BE2C (cell line): ENCODE measurements around the gene OS9.

Source experiments
- DNase-seq: peaks from one replicate; pipeline ENCODE4 v3.0.0-alpha.2; 2020
- H3K27me3 ChIP-seq: fragments of 250-450 bp; sonication (Bioruptor Pico); 2 replicates; pipeline ENCODE4 v1.5.1; 2020; ENCODE audit warnings: mild to moderate bottlenecking
- H3K36me3 ChIP-seq: fragments of 250-450 bp; sonication (Bioruptor Pico); 2 replicates; pipeline ENCODE4 v1.5.1; 2020; ENCODE audit warnings: mild to moderate bottlenecking
- H3K4me1 ChIP-seq: fragments of 250-450 bp; sonication (Bioruptor Pico); 2 replicates; pipeline ENCODE4 v1.5.1; 2020
- H3K4me3 ChIP-seq: 2 replicates; pipeline ENCODE4 v1.5.1; 2011; ENCODE audit warnings: low read depth, low read length
- H3K9me3 ChIP-seq: fragments of 250-450 bp; sonication (Bioruptor Pico); 2 replicates; pipeline ENCODE4 v1.5.1; 2020
- CTCF ChIP-seq: IDR thresholded peaks from 2 replicates; pipeline ENCODE4 v1.5.1; 2012; ENCODE audit warnings: mild to moderate bottlenecking, low read depth, low read length

OS9 gene

DNA sequence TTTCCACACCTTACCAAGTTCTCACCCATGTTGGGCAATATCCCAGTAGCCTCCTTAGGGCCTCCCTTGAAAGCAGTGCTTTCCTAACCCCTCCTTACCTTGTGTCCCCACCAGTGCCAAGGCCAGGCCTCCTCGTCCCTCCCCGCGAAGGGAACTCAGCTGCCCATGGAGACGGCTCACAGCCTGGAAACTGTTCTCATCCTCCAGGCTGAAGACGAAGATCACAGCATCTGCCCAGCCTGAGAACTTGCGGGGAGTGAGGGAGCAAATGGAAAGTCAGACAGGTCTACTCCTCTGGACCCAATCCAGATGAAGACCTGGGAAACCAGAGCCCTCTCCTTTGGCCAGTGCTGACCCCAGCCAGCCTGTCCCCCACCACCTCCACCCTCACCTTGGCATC is 40.0 kb downstream of the OS9 start:
- no peak for DNase-seq
- Histone ChIP-seq H3K4me1 (no peaks in the 10 kb centered on the region; the same call in 1 of the 2 replicates), H3K36me3 (no peaks in the 10 kb centered on the region), H3K4me3 (no peak overlapping the region), H3K9me3 (no peaks in the 10 kb centered on the region), H3K27me3 (peaks cover 37% of the 10 kb centered on the region)
- TF ChIP-seq CTCF = no peak

DNA sequence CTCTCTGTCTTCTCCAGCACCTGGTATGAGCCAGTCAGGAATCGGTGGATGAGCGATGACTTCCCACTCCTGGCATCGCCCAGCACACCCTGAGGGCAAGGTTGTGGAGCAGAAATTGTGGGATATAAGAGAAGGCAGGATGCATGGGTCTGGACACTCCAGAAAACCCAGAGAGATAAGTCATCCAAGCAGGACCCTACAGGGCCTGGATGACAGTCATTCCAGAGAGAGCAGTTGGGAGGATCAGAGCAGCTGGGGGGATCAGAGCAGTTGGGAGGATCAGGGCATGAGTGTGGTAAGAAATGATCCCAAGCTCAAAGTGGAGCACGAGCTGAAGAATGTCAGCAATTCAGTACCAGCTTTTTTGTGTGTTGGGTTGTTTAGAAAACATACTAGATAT is 40.7 kb downstream of the OS9 start:
- peaks cover 44% of the 10 kb centered on the region for H3K27me3 ChIP-seq
- H3K4me3 ChIP-seq = no peak overlapping the region
- TF ChIP-seq CTCF = no peak
- H3K9me3 ChIP-seq = no peaks in the 10 kb centered on the region
- no peaks in the 10 kb centered on the region for H3K36me3 ChIP-seq
- no peaks in the 10 kb centered on the region; the same call in 1 of the 2 replicates for H3K4me1 ChIP-seq
- DNase-seq = no peak

- Histone ChIP-seq H3K36me3 (no peaks in the 10 kb centered on the region), H3K4me3 (peak overlapping the region; percentile 54), H3K4me1 (no peaks in the 10 kb centered on the region; the same call in 1 of the 2 replicates), H3K9me3 (no peaks in the 10 kb centered on the region), H3K27me3 (peaks cover 50% of the 10 kb centered on the region)
- no peak for TF ChIP-seq CTCF
- no peak for DNase-seq
Observed at GRCh38 chr12:57735198-57735855, 41.4 kb downstream of the OS9 start.

GRCh38 chr12:57735952-57736740 is 42.2 kb downstream of the OS9 start:
- H3K4me3 ChIP-seq = peak overlapping the region; percentile 54
- H3K4me1 ChIP-seq = no peaks in the 10 kb centered on the region; the same call in 1 of the 2 replicates
- no peaks in the 10 kb centered on the region for H3K36me3 ChIP-seq
- peak; percentile 72 for DNase-seq
- H3K27me3 ChIP-seq = peaks cover 56% of the 10 kb centered on the region
- TF ChIP-seq CTCF = peak; percentile 60
- H3K9me3 ChIP-seq = no peaks in the 10 kb centered on the region

- Histone ChIP-seq H3K27me3 (peaks cover 57% of the 10 kb centered on the region), H3K9me3 (no peaks in the 10 kb centered on the region), H3K36me3 (no peaks in the 10 kb centered on the region), H3K4me1 (no peaks in the 10 kb centered on the region; the same call in 1 of the 2 replicates), H3K4me3 (no peak overlapping the region; the same call in 1 of the 2 replicates)
- TF ChIP-seq CTCF = no peak
- no peak for DNase-seq
Observed at GRCh38 chr12:57736741-57737466, 43.0 kb downstream of the OS9 start.
